GM18867 (cell line): ENCODE data around the gene PRKCE.

ENCODE experiments used
- ATAC-seq: cut with Tn5 transposase; IDR thresholded peaks from one replicate; pipeline ENCODE4 v1.9.1; 2021; ENCODE audit warnings: mild to moderate bottlenecking, moderate library complexity; ENCODE audit not compliant: unreplicated experiment

Gene PRKCE

GRCh38 chr2:45651415-45652089 lies at the start of gene PRKCE:
Gene PRKCE, plus strand, starts transcription at chr2:45651675.
- ATAC-seq: peak; percentile 17

GRCh38 chr2:45602624-45603023 lies 48.9 kb upstream of the PRKCE start:
- no peak for ATAC-seq

- no peak for ATAC-seq
Measured at GRCh38 chr2:45605116-45605515, 46.4 kb upstream of the PRKCE start.

GRCh38 chr2:45606796-45607195 lies 44.7 kb upstream of the PRKCE start:
- ATAC-seq: no peak

GRCh38 chr2:45607701-45608100 lies 43.8 kb upstream of the PRKCE start:
- no peak for ATAC-seq

GRCh38 chr2:45610281-45611019 lies 41.0 kb upstream of the PRKCE start:
- ATAC-seq: peak; percentile 48

- peak; percentile 94 for ATAC-seq
Measured at GRCh38 chr2:45611020-45611859, 40.2 kb upstream of the PRKCE start, which contains the start of gene SRBD1. Gene SRBD1, minus strand, starts transcription at chr2:45611267. Its CDS starts 5,826 bp downstream, at chr2:45605441.

GRCh38 chr2:45612285-45612684 lies 39.2 kb upstream of the PRKCE start:
- ATAC-seq: no peak

GRCh38 chr2:45612731-45613130 lies 38.7 kb upstream of the PRKCE start:
- no peak for ATAC-seq

GRCh38 chr2:45614330-45614729 lies 37.1 kb upstream of the PRKCE start:
- no peak for ATAC-seq

- no peak for ATAC-seq
Measured at GRCh38 chr2:45614871-45615415, 36.5 kb upstream of the PRKCE start.

- no peak for ATAC-seq
Measured at GRCh38 chr2:45616658-45617411, 34.6 kb upstream of the PRKCE start.

- no peak for ATAC-seq
Measured at GRCh38 chr2:45617496-45617895, 34.0 kb upstream of the PRKCE start.

GRCh38 chr2:45622336-45623075 lies 29.0 kb upstream of the PRKCE start:
- no peak for ATAC-seq

- ATAC-seq: no peak
Measured at GRCh38 chr2:45623098-45623497, 28.4 kb upstream of the PRKCE start.

- ATAC-seq: no peak
Measured at GRCh38 chr2:45625824-45626223, 25.7 kb upstream of the PRKCE start.

- no peak for ATAC-seq
Measured at GRCh38 chr2:45626387-45627221, 24.9 kb upstream of the PRKCE start.

- no peak for ATAC-seq
Measured at GRCh38 chr2:45627911-45628310, 23.6 kb upstream of the PRKCE start.

GRCh38 chr2:45629971-45630370 lies 21.5 kb upstream of the PRKCE start:
- no peak for ATAC-seq
